Heart right ventricle (tissue), 16 donors: ENCODE measurements around the gene PYGB. TPM values are rescaled to one million over a fixed set of nuclear protein-coding genes. Genes with fewer than 3 reads are reported as not detected.

Source experiments
- ATAC-seq, 8 donors: fragments of 200-7000 bp; cut with Tn5 transposase; one replicate each; pipeline ENCODE4 v1.9.1; 2020; ENCODE audit warnings: mild to moderate bottlenecking in 8 of 8, moderate library complexity in 8 of 8, moderate number of reproducible peaks in 1 of 8
- DNase-seq, 2 donors: peaks; one replicate each; pipeline ENCODE4 v3.0.0-alpha.2; 2020
- H3K27ac ChIP-seq, 10 donors: fragments of 200-600 bp; sonication (generic) in 2 of 10; one replicate each; pipeline versions ENCODE4 v1.5.0 to v1.8.0; 2020 to 2022; ENCODE audit warnings: mild to moderate bottlenecking in 3 of 10
- H3K27me3 ChIP-seq, 7 donors: fragments of 200-600 bp; one replicate each; pipeline ENCODE4 v1.8.0; 2021 to 2022; ENCODE audit warnings: mild to moderate bottlenecking in 2 of 7
- H3K36me3 ChIP-seq, 9 donors: fragments of 200-600 bp; sonication (generic) in 1 of 9; one replicate each; pipeline versions ENCODE4 v1.5.0 to v1.8.0; 2020 to 2022; ENCODE audit warnings: mild to moderate bottlenecking in 2 of 9
- H3K4me1 ChIP-seq, 9 donors: fragments of 200-600 bp; sonication (generic) in 1 of 9; one replicate each; pipeline versions ENCODE4 v1.5.0 to v1.8.0; 2020 to 2022; ENCODE audit warnings: mild to moderate bottlenecking in 4 of 9
- H3K4me3 ChIP-seq, 10 donors: fragments of 200-600 bp; sonication (generic) in 2 of 10; one replicate each; pipeline versions ENCODE4 v1.5.0 to v1.8.0; 2020 to 2022; ENCODE audit warnings: mild to moderate bottlenecking in 7 of 10, moderate library complexity in 2 of 10
- H3K9me3 ChIP-seq, 11 donors: fragments of 200-600 bp in 10 of 11; sonication (generic) in 2 of 11; one replicate each; pipeline versions ENCODE4 v1.5.0 to v1.8.0; 2013 to 2022; ENCODE audit warnings: mild to moderate bottlenecking in 2 of 11, control low read depth in 1 of 11, moderate library complexity in 1 of 11
- WGBS, 2 donors: extraction: QIAGEN DNeasy Blood & Tissue Kit; methylation state at CpG; one replicate each; pipeline ENCODE4 v1.1.7; 2013; ENCODE audit warnings: inconsistent platforms in 1 of 2; 5-methylcytosine and 5-hydroxymethylcytosine counted together
- intact Hi-C, 10 donors: fragments of 100-400 bp; cut with DNase I; formaldehyde crosslinking; loops; one replicate each; pipeline versions ENCODE4 v1.11.1 to v1.14.2; 2022
- polyA plus RNA-seq, 2 donors: library from polyadenylated mRNA; stranded (reverse); fragments of 200-250 nt; gene quantifications; one replicate each; pipeline ENCODE4 v1.2.3, GENCODE V29; 2013
- total RNA-seq, 10 donors: library from RNA; stranded (reverse); fragmentation: NEBNext Ultra II Directional in 3 of 10; extraction: Animal tissue kit (Norgen Biotek cat#: 25700) in 3 of 10; gene quantifications; one replicate each; pipeline versions ENCODE4 v1.2.1 to v1.2.4, GENCODE V29; 2021 to 2023
- TF ChIP-seq, protein P1 (sequence below), 9 donors: fragments of 200-600 bp; sonication (generic) in 2 of 9; IDR thresholded peaks; one replicate each; pipeline versions ENCODE4 v1.5.0 to v1.8.0; 2021 to 2022; ENCODE audit warnings: antibody characterized with exemption in 9 of 9, mild to moderate bottlenecking in 5 of 9, moderate library complexity in 1 of 9
- donor health status: Arrhythmogenic right ventricular cardiomyopathy.
- donor health status: ischemic (EF 13 %, LVEDD 7.1; RV severe dilation, severe dysfunction).
- donor health status: healthy with polysubstance abuse.
- donor health status: DM: no; HTN: yes; CAD: no.
- donor health status: DM: no; HTN: no; CAD: no.
- donor health status: ischemic (EF 25% LVEDD 6.9; RV normal size, moderate dysfunction).
- donor health status: ischemic (EF 25% LVEDD 5.7; RV mildly dilated, moderate dysfunction).
- donor health status: healthy.
- donor health status: DM: yes; HTN: yes; CAD: no.
- donor health status: Ischemic cardiomyopathy.
- donor health status: ischemic (EF 35%, LVEDD 5.7; RV mildly dilated, moderate dysfunction).
- donor health status: nonischemic (EF 11% LVEDD 7.7; RV severe dilation, severe dysfunction).
- donor health status: DM: yes; HTN: yes; CAD: no.
- donor health status: PGD.
- donor health status: ischemic (EF 29% LVEDD 5.4; RV normal size, mild dysfunction).
- donor health status: nonischemic (EF 23%, LVEDD 6.1; RV moderate dilation, normal function).

PYGB gene
- total and polyA plus RNA-seq, 12 donors, result 83.1 to 462 (median 269) TPM

DNA sequence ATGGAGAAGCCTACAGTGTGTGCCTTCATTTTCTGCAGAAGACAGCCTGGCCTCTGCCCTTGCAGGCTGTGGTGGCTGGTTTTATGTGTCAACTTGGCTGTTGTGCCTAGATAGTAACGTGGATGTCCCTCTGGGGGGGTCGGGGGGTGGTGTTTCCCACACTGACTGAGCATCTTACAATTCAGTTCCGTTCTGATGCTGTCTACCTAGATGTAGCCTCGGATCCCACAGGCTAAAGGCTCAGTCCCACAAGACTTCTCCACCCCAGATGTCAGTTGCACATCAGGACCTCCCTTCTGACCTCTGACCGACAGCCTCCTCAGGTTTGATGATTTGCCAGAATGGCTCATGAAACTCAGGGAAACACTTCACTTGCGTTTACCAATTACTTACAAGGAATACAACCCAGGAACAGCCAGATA lies 4.4 kb downstream of the PYGB start:
- Histone ChIP-seq H3K4me3 (peak overlapping the region in 4 of 10 donors; percentile 80 to 96 (median 92)), H3K27me3 (no peaks in the 10 kb centered on the region), H3K9me3 (no peaks in the 10 kb centered on the region), H3K4me1 (peaks cover 8 to 88% (median 58%) of the 10 kb centered on the region in 9 donors), H3K27ac (peak overlapping the region in 8 of 10 donors; percentile 36 to 98 (median 95)), H3K36me3 (peaks cover 0 to 16% (median 0%) of the 10 kb centered on the region in 9 donors)
- TF ChIP-seq, protein P1, sequence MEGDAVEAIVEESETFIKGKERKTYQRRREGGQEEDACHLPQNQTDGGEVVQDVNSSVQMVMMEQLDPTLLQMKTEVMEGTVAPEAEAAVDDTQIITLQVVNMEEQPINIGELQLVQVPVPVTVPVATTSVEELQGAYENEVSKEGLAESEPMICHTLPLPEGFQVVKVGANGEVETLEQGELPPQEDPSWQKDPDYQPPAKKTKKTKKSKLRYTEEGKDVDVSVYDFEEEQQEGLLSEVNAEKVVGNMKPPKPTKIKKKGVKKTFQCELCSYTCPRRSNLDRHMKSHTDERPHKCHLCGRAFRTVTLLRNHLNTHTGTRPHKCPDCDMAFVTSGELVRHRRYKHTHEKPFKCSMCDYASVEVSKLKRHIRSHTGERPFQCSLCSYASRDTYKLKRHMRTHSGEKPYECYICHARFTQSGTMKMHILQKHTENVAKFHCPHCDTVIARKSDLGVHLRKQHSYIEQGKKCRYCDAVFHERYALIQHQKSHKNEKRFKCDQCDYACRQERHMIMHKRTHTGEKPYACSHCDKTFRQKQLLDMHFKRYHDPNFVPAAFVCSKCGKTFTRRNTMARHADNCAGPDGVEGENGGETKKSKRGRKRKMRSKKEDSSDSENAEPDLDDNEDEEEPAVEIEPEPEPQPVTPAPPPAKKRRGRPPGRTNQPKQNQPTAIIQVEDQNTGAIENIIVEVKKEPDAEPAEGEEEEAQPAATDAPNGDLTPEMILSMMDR (IDR thresholded peaks at IDR 0.05), result no peak
- no peak for DNase-seq
- WGBS, 2 donors, result 38 to 50% methylated on average over 6 of the region's 6 CpGs
- ATAC-seq, result no peak
- intact Hi-C loops, result loop anchor here in 3 of 10 donors (2.0 to 10.0 kb wide), 4 partner anchors 23 to 177 kb away; partner anchors contain the start of gene ENTPD6 (in 1 of the 3)

DNA sequence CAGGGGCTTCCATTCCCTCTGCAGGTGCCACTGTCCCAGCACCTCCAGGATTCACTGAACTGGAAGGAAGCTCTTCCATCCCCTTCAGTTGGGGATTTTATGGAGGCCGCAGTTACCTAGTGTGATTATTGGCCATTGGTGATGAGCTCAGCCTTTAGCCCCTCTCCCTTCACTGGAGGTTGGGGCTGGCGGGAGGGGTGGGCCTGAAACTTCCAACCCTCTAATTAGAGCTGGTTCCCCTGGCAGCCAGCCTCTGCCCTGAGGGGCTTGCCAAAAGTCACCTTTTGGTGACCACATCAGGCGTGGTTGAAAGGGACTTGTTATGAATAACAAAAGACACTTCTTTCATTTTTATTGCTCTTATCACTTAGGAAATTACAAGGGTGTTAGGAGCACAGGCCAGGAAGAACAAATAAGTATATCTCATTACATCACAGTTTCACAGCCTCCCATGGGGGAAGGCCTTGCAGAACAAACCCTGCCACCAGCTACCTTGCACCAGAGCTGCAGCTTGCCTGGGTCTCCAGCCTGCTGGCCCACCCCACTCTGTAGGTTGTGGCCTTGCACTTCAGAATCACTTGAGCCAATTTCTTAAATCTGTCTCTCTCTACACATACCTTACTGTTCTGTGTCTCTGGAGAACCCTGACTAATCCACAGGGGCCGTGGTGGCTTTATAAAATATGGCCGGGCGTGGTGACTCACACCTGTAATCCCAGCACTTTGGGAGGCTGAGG lies 5.0 kb downstream of the PYGB start:
- Histone ChIP-seq H3K27me3 (no peaks in the 10 kb centered on the region), H3K9me3 (no peaks in the 10 kb centered on the region), H3K36me3 (peaks cover 0 to 17% (median 0%) of the 10 kb centered on the region in 9 donors), H3K4me1 (peaks cover 9 to 89% (median 61%) of the 10 kb centered on the region in 9 donors), H3K27ac (peak overlapping the region in 8 of 10 donors; percentile 36 to 98 (median 95)), H3K4me3 (no peak overlapping the region)
- TF ChIP-seq, protein P1 (IDR thresholded peaks at IDR 0.05), result no peak
- no peak for DNase-seq
- intact Hi-C loops, result loop anchor here in 3 of 10 donors (2.0 to 10.0 kb wide), 4 partner anchors 22 to 178 kb away; partner anchors contain the start of gene ENTPD6 (in 1 of the 3)
- WGBS, 2 donors, result 62 to 75% methylated on average over 6 of the region's 6 CpGs
- no peak for ATAC-seq

DNA sequence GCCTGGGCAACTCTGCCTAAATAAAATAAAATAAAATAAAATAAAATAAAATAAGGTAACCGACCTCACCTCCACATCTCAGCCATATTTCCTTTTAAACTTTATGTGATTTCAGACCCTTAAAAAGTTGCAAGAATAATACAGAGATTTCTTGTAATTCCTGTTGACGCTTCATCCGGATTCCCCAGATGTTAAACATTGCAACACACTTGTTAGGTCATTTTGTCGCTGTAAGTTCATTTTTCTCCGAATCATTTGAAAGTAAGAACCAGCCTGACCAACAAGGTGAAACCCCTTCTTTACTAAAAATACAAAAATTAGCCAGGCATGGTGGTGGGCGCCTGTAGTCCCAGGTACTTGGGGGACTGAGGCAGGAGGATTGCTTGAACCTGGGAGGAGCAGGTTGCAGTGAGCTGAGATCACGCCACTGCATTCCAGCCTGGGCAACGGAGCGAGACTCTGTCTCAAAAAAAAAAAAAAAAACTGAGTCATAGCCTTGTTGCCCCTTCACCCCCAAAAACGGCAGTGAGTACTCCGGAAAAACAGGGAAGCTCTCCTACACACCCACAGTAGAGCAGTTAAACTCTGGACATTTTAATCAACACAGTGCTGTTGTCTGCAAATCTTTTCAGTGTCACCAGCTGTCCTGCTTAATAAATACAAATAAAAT lies 5.9 kb downstream of the PYGB start:
- no peaks in the 10 kb centered on the region for H3K27me3 ChIP-seq
- H3K4me3 ChIP-seq, result peak overlapping the region in 1 of 10 donors; percentile 13
- TF ChIP-seq, protein P1 (IDR thresholded peaks at IDR 0.05), result no peak
- peaks cover 9 to 98% (median 70%) of the 10 kb centered on the region in 9 donors for H3K4me1 ChIP-seq
- ATAC-seq (no peak), DNase-seq (no peak)
- no peaks in the 10 kb centered on the region for H3K9me3 ChIP-seq
- peaks cover 0 to 22% (median 0%) of the 10 kb centered on the region in 9 donors for H3K36me3 ChIP-seq
- intact Hi-C loops, result loop anchor here in 3 of 10 donors (2.0 to 10.0 kb wide), 4 partner anchors 21 to 179 kb away; partner anchors contain the start of gene ENTPD6 (in 1 of the 3)
- WGBS, 2 donors, result 62 to 69% methylated on average over 11 of the region's 11 CpGs
- H3K27ac ChIP-seq, result peak overlapping the region; percentile 31 to 98 (median 88)

DNA sequence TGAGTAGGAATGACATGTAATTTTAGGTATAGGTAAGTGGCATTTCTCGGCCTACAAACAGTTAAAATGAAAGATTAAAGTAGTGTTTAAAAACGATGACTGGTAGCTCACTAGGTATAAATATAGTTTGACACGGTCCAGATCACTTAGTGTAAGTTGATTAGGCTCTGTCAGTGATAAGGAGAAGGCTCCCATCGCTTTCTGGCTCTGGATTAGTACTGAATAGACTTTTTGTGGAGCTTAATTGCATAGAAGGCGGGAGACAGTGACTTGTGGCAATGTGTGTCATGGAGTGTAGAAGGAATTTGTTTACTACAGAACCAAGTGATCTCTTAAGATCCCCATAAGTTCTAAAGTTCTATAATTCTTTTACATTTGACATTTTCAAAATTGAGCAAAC lies 6.7 kb downstream of the PYGB start:
- peak overlapping the region in 1 of 10 donors; percentile 13 for H3K4me3 ChIP-seq
- ATAC-seq, result peak in 7 of 8 donors; percentile 36 to 69 (median 56)
- peaks cover 0 to 30% (median 3%) of the 10 kb centered on the region in 9 donors for H3K36me3 ChIP-seq
- peak overlapping the region; percentile 51 to 98 (median 90) for H3K27ac ChIP-seq
- peaks cover 9 to 98% (median 69%) of the 10 kb centered on the region in 9 donors for H3K4me1 ChIP-seq
- TF ChIP-seq, protein P1 (IDR thresholded peaks at IDR 0.05), result no peak
- H3K9me3 ChIP-seq, result no peaks in the 10 kb centered on the region
- H3K27me3 ChIP-seq, result no peaks in the 10 kb centered on the region
- intact Hi-C loops, result loop anchor here in 3 of 10 donors (5.0 to 10.0 kb wide), 3 partner anchors 43 to 180 kb away; partner anchors contain the start of gene ENTPD6 (in 1 of the 3)
- DNase-seq, result no peak
- WGBS, 2 donors, result 29 to 53% methylated on average over 5 of the region's 5 CpGs
